Stimulated activated CD4-positive, alpha-beta T cell treated with anti-CD3 and anti-CD28 coated beads, Interleukin-1b, Interleukin-23, amount 100 ng/mL, for 4 hours (primary cell): ENCODE measurements around the gene RPTOR.
"Not testable (repeated sequence)": the region's sequence is repeated elsewhere in the genome, so short reads cannot be mapped to it uniquely, and the experiment has no call there.

Experiments used
- DNase-seq, 2 donors: peaks; one replicate each; pipeline ENCODE4 v3.0.0-alpha.2; 2020; ENCODE audit warnings: low read depth in 2 of 2

Gene RPTOR

DNA sequence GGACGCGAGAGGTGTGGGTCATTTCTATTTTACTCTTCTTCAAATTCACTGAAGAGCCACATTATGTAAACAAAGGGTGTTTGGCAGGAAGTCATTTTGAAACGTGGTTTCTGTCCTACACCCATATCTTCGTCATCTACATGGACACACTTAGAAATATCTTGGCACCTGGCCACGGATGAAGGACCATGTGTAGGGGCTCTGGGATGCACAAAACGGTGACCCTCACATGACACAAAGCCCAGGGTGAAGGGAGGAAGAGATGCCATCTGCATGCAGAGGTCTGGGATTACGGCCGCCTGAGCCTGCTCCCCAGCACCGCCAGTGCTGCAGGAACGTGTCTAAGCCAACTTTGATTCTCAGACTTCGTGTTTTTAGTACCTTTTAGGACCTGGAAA, 316.8 kb downstream of the RPTOR start:
- no peak for DNase-seq

DNA sequence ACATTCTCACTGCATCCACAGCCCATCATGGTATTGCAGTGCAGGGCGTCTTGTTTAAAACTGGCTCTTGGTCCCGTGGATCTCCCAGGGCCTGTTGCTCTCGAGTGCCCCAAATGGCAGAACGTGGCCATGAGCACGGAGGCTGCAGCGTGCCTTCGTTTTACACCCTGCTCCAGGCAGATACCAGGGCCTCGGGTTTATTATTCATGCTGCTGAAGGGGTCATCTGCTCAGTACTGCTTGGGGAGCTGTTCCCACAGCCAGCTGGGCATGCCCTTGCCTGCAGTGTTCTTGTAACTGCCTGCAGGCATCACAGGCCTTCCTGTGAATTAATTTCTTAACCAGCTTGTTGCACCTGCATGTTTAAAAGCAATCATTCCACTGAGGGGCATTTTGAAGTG, 317.3 kb downstream of the RPTOR start:
- peak; percentile 38 to 49 for DNase-seq

DNA sequence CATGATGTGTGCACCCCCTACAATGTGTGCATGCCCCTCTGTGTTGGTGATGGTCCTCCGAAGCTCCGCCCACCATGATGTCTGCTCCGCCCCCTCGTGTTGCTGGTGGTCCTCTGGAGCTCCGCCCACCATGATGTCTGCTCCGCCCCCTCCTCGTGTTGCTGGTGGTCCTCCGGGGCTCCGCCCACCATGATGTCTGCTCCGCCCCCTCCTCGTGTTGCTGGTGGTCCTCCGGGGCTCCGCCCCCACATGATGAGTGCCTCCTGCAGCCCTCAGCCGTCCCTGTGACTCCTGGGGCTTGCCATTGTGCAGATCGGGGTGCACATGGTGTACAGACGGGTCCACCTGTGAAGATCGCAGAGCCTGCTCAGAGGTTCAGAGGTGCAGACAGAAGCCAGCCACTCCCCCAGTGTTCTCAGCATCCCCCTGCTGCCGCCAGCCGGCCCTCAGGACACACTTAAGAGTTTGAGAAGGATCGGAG, 317.9 kb downstream of the RPTOR start:
- DNase-seq = no peak

DNA sequence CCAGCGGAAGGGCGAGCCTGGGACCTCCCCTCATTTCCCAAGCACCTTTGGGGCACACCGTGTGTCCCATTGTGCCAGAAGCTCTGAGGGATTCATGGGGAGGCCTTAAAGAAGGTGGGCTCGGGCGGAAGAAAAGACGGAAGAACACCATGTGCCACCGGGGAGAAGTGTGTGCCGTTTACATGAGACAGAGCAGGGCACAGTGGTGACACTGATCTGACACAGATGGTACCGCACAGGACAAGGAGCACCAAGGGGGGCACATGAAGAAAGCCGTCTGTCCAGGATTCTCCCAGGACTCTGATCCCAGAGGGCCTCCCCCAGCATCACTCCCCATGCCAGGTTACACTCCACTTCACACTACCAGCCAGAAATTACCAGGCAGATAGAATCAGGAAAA, 318.3 kb downstream of the RPTOR start:
- DNase-seq = no peak

DNA sequence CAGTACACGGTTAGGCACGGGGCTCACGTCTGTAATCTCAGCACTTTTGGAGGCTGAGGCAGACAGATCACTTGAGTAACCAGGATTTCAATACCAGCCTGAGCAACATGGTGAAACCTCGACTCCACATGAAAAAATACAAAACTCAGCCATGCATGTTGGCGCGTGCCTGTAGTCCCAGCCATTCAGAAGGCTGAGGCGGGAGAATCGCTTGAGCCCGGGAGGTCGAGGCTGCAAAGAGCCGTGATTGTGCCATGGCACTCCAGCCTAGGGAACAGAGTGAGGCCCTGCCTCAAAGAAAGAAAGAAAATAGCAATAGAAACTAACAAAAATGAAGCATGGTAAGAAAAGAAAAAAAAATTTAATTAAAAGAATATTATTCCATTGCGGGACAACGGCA, 319.0 kb downstream of the RPTOR start:
- DNase-seq = no peak

DNA sequence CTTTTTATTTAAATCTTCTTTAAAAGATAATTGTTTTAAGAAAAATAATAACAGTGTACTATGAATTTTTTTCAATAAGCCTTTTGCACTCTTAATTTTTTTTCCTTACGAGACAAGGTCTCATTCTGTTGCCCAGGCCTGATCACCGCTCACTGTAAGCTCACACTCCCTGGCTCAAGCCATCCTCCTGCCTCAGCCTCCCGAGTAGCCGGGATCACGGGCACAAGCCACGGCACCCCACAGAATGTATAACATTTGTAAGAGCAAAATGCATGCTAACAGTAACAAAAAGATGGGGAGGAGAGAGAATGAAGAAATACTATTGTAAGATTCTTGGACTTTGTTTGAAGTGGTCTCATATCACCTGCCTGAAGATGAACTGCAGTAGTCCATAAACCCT, 320.1 kb downstream of the RPTOR start:
- DNase-seq = no peak

DNA sequence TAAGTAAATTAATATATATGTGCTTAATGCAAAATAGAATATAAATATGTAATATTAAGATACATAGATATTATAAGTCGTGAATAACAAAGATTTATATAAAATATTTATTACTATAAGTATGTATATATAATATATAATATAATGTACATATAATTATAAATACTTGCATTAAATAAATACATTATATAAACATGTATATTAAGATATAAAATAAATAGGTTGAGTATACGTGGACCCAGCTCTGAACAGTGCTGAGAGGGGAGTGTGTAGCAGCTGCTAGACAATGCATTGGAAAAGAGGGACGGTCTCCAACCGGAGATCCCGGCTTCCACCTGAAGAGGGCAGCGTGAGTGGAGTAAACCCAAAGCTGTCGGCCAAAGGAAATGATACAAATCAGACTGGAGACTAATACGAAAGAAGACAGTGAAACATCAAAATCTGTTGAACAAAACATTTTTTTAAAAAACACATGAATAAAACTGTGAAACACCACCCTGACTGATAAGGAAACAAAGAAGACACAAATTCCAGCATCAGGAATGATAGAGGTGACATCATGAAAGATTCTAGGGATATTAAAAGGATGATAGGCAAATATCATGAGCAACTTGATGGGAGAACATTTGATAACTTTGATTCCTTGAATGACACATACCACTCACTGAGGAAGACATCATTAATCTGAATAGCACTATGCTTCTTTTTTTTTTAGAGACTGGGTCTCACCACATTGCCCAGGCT, 321.6 kb downstream of the RPTOR start:
- peak; percentile 58 to 60 for DNase-seq

DNA sequence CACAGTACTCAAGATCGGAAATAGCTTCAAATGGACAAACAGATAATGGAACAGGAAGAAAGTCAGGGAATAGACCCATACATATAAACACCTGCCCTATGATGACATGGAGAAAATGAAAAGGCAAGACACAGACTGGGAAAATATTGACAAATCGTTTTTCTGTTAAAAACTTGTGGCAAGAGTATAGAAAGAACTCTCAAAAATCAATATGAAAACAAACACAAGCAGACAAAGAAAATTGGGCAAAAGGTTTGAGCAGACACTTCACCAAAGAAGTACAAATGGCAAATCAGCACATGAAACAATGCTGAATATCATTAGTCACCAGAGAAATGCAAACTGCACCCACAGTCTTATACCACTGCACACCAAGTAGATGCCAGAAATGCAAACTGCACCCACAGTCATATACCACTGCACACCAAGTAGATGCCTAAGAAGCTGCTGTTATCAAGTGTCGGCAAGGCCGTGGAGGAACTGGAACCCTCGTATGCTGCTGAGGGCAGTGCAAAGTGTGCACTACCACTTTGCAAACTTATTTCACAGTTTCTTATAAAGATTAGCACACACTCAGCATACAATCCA, 323.5 kb downstream of the RPTOR start:
- no peak for DNase-seq

DNA sequence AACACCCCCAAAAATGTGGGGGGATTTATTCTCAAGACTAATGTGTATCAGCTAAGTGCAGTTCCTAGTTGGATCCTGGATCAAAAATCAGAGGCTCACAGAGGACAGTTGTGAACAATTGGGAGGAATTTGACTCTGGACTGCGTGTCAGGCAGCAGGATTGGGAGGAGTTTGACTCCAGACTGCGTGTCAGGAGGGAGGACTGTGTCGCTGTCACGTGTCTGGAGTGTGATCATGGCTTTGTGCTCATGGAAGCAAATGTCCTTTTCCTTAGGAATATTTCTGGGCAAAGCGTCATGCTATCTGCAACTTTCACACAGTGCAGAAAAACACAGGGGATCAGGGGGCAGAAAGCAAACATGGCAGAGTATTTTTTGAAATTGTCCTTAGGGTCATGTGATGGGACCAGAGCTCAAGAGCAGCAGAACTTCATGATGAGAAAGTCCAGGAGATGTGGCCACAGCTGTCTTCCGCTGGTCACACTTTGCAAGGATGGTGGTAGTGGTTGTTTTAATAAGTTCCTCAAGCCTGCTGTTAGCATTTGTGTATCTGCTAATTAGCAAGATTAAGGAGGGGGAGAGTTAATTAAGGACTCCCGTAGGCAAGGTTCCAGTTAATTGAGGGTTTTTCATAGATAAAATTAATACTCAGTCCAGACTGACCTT, 325.0 kb downstream of the RPTOR start:
- no peak for DNase-seq

DNA sequence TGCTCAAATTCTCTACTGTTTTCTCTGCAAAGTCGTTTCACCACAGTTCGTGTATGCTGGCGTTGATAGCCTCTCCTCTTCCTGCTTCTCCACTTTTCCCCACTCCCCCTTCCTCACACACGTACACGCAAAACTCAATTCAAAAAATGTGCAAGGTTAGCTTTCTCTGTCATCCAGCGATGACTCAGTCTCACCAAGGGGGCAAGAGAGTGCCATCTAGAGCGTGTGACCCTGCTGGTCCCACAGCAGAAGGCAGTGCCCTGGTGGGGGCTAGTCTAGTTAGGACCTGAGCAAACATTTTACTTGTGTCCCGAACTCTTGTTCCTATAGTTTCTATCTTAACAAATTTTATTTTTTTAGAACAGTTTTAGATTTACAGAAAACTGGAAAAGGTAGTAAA, 325.8 kb downstream of the RPTOR start:
- no peak for DNase-seq

DNA sequence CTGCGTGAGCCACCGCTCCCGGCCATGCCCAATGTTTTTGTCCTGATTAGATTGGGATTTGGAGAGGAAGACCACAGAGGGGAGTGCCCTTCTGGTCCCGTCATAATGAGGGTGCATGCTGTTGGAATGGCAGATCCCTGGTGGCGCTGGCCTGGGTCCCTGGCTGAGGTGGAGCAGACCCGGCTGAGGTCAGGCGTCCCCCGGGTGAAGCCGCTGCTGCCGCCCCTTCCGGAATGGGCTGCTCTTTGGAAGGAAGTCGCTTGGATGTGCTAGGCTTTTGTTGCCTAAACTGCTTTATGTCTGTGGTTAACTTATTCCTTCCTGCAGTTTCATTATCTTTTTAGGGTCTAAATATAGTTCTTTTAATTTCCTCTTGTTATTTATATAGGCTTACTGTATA, 326.7 kb downstream of the RPTOR start:
- no peak for DNase-seq

DNA sequence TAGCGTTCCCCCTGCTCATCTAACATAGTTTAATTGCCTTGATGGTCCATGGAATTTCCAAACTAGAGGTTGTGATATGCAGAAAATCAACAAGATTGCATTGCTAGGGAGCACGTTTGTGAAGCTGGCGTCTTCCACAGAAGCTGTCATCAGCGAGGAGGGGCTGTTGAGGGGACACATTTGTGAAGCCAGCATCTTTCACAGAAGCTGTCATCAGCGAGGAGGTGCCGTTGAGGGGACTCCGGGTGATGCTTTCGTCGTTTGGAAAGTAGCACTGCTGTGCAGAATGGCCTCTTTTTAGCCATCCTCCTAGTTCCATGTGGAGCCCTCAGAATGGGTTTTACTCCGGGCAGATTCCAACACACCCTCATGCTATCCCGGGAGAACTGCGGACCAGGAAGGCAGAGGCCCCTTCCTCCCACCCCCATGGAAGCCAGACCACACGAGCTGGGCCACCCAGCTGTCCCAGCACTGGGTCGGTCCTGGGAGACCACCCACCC, 327.4 kb downstream of the RPTOR start:
- DNase-seq = no peak

DNA sequence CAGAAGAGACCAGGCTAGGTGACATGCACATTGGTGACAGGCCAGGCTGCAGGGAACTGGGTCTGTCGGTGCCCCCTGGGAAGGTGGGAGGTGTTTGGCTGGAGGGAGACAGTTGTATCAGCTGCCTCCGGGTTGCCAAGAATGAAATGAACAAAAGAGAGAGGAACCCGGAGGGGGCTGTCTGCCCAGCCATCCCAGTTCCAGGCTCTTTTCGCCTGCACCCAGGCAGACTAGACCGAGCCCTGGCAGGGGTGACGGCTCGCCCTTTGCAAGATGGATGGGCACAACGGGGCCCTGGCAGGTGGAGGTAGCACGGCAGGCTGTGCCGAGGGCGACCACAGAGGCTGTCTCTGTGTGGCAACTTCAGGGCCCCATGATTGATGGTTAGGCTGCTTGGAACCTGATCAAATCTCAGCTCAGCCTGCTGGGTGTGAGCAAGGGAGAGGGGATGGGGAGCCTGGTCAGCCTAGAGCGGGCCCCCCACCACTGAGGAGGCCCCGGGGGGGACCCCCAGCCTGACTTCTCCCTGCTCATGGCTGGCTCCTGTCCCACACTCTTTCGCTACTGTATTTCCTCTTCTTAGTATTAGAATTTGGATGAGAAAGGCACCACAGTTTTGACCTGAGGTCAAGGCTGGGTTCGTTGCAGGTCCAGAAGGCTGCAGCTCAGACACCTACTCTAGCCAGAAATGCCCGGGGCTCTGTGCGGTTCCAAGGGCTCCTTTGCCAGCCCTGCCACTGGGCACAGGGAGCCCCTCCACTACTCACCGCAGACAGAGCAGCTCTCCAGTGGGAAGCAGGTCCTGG, 328.1 kb downstream of the RPTOR start:
- no peak for DNase-seq

DNA sequence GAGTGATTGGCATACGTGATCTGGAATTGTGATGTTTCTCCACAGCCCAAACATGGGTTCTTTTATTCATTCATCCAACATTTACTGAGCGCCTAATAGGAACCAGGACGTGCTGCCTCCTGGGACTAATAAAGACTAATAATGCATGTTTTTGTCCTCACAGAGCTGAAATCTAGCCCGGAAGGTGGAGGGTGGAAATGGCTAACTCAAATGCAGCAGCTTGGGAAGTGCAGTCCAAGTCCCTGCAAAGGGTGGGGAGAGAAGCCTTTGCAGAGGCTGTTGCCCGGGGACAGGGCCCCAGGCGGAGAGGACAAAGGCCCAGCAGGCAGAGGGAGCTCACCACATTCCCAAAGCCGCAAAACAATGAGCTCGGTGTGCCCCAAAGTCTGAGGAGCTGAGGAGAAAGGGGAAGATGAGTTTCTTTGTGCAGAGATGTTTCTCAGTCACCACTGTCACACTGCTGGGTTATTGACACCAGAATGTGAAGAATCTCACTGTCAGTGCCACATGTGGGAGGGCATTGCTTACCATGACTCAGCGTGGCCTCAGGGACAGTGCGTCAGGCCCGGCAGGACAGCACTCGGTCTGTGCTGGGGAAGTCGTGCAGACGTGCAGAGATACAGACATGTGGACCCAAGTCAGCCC, 328.8 kb downstream of the RPTOR start:
- no peak for DNase-seq

DNA sequence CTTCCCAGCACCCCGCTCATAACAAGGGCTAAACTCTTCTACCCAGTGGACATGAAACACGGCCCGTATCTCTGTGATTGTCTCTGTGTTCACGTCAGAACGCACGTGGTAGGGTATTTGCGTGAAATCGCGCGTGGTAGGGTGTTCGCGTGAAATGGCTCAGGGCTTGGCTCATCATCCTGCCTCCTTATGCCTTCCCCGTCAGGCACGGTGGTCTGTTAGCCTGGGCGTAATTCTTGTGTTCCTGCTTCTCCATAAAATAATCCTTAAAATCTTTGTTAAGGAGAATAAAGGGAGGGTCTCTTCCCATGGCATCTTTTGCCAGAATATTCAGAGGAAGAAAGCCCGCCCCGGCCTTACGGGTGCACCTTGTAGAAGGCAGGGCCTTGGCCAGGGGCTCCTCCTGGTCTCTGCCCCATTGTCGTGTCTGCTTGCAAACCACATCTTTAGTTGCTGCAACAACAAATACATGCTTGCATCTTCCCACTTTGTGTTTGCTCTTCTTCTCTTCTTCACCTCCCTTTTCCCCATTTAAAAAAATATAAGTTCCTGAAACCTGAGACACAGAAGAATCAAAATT, 330.3 kb downstream of the RPTOR start:
- DNase-seq = no peak

DNA sequence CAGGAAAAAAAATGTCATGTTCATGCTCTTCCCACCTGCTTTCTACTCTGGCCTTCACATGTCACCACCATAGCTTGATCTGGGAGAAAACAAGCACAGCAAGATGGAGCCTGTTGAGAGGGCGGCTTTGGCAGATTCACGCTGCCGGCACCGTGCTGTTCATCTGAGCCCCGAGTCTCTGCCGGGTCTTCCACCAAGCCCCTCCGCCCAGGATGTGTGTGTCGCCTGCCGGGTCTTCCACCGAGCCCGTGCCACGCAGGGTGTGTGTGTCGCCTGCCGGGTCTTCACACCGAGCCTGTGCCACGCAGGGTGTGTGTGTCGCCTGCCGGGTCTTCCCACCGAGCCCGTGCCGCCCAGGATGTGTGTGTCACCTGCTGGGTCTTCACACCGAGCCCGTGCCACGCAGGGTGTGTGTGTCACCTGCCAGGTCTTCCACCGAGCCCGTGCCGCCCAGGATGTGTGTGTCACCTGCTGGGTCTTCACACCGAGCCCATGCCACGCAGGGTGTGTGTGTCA, 330.9 kb downstream of the RPTOR start:
- not testable (repeated sequence) for DNase-seq

DNA sequence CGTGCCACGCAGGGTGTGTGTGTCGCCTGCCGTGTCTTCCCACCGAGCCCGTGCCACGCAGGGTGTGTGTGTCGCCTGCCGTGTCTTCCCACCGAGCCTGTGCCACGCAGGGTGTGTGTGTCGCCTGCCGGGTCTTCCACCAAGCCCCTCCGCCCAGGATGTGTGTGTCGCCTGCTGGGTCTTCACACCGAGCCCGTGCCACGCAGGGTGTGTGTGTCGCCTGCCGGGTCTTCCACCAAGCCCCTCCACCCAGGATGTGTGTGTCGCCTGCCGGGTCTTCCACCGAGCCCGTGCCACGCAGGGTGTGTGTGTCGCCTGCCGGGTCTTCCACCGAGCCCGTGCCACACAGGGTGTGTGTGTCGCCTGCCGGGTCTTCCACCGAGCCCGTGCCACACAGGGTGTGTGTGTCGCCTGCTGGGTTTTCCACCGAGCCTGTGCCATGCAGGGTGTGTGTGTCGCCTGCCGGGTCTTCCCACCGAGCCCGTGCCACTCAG, 331.9 kb downstream of the RPTOR start:
- DNase-seq = not testable (repeated sequence)

DNA sequence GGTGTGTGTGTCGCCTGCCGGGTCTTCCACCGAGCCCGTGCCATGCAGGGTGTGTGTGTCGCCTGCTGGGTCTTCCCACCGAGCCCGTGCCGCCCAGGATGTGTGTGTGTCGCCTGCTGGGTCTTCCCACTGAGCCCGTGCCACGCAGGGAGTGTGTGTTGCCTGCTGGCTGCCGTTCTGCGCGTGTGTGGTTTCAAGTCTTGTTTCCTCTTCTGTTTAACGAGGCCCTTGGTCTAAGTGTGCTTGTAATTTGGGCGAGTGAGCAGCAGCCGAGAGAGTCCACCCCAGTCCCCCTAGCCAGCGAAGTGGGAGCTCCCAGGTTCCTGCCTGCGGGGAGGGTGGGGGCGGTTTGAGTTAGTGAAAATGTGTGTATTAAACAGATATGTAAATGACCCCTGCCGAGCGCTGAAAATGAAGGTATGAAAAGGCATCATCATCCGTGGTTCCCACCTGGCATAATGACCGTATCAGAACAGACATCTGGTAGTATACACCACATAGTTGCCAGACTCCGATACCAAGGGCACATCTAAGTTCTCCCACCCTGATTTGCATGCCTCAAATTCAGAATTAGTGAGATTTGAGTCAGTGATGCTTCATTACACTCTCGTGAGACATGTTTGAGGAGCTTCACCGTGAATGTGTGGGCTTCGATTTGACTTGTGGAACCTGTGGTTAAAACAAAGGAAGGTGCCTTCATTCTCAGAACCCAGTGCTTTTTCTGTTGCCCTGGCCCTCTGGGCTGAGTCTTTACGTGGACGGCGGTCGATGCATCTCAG, 332.5 kb downstream of the RPTOR start:
- peak in 1 of 2 donors; percentile 55 for DNase-seq

DNA sequence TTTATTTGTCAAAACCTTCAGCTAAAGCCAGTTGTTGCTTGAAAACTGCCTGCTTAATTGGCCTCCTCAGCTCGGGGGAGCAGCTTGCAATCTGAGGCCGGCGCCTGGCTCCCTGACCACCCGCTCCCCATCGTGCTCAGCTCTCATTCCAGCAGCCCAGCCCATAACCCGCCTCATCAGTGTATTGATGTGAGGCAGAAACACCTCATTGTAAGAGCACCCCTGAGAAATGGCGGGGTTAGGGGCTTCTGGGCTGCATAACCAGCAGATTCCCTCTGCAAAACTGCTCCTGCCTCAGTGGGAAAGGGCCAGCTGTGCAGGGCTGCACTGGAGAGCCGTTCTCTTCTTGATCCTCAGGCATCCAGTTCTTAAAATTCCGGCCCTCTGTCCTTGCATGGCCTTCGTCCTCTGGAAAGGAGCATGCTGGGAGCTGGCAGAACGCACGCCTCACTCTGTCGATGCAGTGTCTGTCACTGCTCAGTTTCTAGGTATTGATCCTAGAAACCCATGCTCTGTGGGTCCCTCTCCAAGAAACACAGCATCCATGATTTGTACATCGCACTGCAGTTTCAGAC, 333.2 kb downstream of the RPTOR start:
- DNase-seq = no peak
